Aortic smooth muscle cell (primary cell): ENCODE measurements around the gene OR6C3. TPM values are rescaled to one million over a fixed set of nuclear protein-coding genes. Genes with fewer than 3 reads are reported as not detected.

Experiments used
- total RNA-seq: library from RNA; depleted of rRNA; stranded (reverse); fragments of >200 nt; gene quantifications from 2 replicates; pipeline ENCODE4 v1.2.3, GENCODE V29; 2014

Gene OR6C3
- total RNA-seq = not detected in 2 replicates

GRCh38 chr12:55330446-55330845, at the start of gene OR6C3:
OR6C3 (plus strand) TSS chr12:55330746; CDS start chr12:55331701, 955 bp downstream.

DNA sequence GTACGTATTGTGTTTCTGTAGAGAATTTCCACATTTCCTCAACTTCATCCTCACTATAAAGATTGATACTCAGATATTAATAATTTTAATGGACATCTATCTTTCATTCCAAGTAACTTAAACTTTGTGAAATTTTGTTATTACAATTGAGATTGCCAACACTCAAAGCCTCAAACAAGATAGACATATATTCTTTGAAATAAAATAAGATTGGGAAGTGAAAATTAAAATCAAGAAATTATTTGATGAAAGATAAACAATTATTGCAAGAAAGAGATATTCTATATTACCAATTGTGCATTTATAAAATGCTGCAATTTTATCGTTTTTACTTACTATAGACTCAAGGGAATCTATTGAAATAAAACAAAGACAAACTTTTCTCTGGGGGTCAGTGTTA, 34.1 kb upstream of the OR6C3 start, which contains the start of gene OR6C6:
OR6C6 (minus strand) TSS at position 101 of the 400 bp plus-strand sequence. CDS start 1,337 bp downstream, outside the sequence.

GRCh38 chr12:55314043-55314442, 16.5 kb upstream of the OR6C3 start, which contains the start of gene OR6C1:
OR6C1 (plus strand) TSS chr12:55314343; CDS start chr12:55320600, 6,257 bp downstream.

GRCh38 chr12:55362675-55363074, 32.1 kb downstream of the OR6C3 start, which contains the start of gene OR6C75:
OR6C75 (plus strand) TSS chr12:55362975; CDS start chr12:55365111, 2,136 bp downstream.

Other genes with a start within 250 kb of the OR6C3 start
- not detected in 2 replicates for gene OR9K2, start 204.3 kb upstream of the OR6C3 start, total RNA-seq
- not detected in 2 replicates for gene OR10A7, start 109.7 kb upstream of the OR6C3 start, total RNA-seq
- gene OR6C74, start 86.1 kb upstream of the OR6C3 start, total RNA-seq = not detected in 2 replicates
- not detected in 2 replicates for gene OR6C6, start 34.2 kb upstream of the OR6C3 start, total RNA-seq
- gene OR6C1, start 16.4 kb upstream of the OR6C3 start, total RNA-seq = not detected in 2 replicates
- gene OR6C75, start 32.2 kb downstream of the OR6C3 start, total RNA-seq = not detected in 2 replicates
- gene OR6C65, start 69.8 kb downstream of the OR6C3 start, total RNA-seq = not detected in 2 replicates
- not detected in 2 replicates for gene OR6C76, start 95.5 kb downstream of the OR6C3 start, total RNA-seq
- not detected in 2 replicates for gene OR6C2, start 113.3 kb downstream of the OR6C3 start, total RNA-seq
- not detected in 2 replicates for gene OR6C70, start 139.4 kb downstream of the OR6C3 start, total RNA-seq
- not detected in 2 replicates for gene OR6C68, start 161.6 kb downstream of the OR6C3 start, total RNA-seq
- gene OR6C4, start 218.9 kb downstream of the OR6C3 start, total RNA-seq = not detected in 2 replicates
- not detected in 2 replicates for gene OR2AP1, start 241.7 kb downstream of the OR6C3 start, total RNA-seq